NT2/D1 (cell line): Measurements from ENCODE around the gene ZNF385B.

Experiments used
- SUZ12 ChIP-seq: IDR thresholded peaks from 2 replicates; pipeline ENCODE4 v1.6.1; 2011; ENCODE audit not compliant: insufficient read length, insufficient read depth; ENCODE audit errors: extremely low read depth
- ZNF274 ChIP-seq: IDR thresholded peaks from 2 replicates; pipeline ENCODE4 v1.6.1; 2011; ENCODE audit warnings: mild to moderate bottlenecking, low read depth, low read length

- no peak for TF ChIP-seq SUZ12
- TF ChIP-seq ZNF274 = no peak
Observed at GRCh38 chr2:179553382-179553781, 308.0 kb downstream of the ZNF385B start.
